GM23248 (cell line): ENCODE data around the gene GP1BA.

Source experiments
- EZH2 ChIP-seq: fragments of 200-600 bp; sonication (generic); IDR thresholded peaks from 2 replicates; pipeline ENCODE4 v1.6.1; 2018; ENCODE audit warnings: antibody characterized with exemption, mild to moderate bottlenecking; ENCODE audit not compliant: insufficient read depth, poor library complexity, severe bottlenecking
- EZH2phosphoT487 ChIP-seq: fragments of 200-600 bp; sonication (generic); IDR thresholded peaks from 2 replicates; pipeline ENCODE4 v1.6.1; 2018; ENCODE audit warnings: antibody characterized with exemption, moderate library complexity, mild to moderate bottlenecking, low read depth; ENCODE audit not compliant: insufficient read depth

DNA sequence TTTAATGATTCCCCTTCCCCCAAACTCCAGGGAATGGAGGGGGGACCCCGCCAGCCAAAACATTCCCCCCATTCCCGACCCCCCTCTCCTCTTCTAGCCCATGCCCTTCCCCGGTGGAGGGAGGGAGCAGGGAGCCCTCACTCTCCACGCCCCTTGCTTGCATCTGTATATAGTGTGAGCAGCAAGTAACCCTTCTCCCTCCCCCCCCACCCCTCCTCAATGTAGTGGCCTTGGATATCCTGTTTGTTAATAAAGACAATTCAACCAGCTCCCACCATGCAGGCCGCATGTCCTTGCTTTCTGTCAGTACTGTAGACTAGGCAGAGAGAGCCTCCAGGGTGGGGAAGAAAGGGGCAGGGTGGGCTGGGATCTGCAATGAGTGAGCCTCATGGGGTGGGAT lies 34.3 kb upstream of the GP1BA start:
- TF ChIP-seq EZH2phosphoT487 (no peak), EZH2 (no peak)
